Stimulated activated naive CD4-positive, alpha-beta T cell (primary cell): ENCODE results near the gene MSH2.

Source experiments
- DNase-seq, 6 experiments: peaks; one replicate each; lab custom pipeline; 2025; lab: John Stamatoyannopoulos, UW

The MSH2 gene

GRCh38 chr2:47508641-47509040 lies 105.7 kb downstream of the MSH2 start:
- DNase-seq: no peak

GRCh38 chr2:47509250-47509649 lies 106.3 kb downstream of the MSH2 start:
- no peak for DNase-seq

GRCh38 chr2:47509821-47510385 lies 106.9 kb downstream of the MSH2 start:
- DNase-seq: no peak

- no peak for DNase-seq
Observed at GRCh38 chr2:47510745-47511144, 107.8 kb downstream of the MSH2 start.

GRCh38 chr2:47512581-47513083 lies 109.7 kb downstream of the MSH2 start:
- DNase-seq: no peak

- no peak for DNase-seq
Observed at GRCh38 chr2:47513981-47514520, 111.1 kb downstream of the MSH2 start.

- DNase-seq: no peak
Observed at GRCh38 chr2:47516360-47517104, 113.6 kb downstream of the MSH2 start.

GRCh38 chr2:47518497-47519146 lies 115.7 kb downstream of the MSH2 start:
- no peak for DNase-seq

- DNase-seq: no peak
Observed at GRCh38 chr2:47519147-47519537, 116.2 kb downstream of the MSH2 start.

- no peak for DNase-seq
Observed at GRCh38 chr2:47519604-47520301, 116.8 kb downstream of the MSH2 start.

GRCh38 chr2:47520302-47520630 lies 117.3 kb downstream of the MSH2 start:
- no peak for DNase-seq

- DNase-seq: peak; percentile 33 to 78 (median 60)
Observed at GRCh38 chr2:47520825-47521665, 118.1 kb downstream of the MSH2 start.

GRCh38 chr2:47521666-47522285 lies 118.8 kb downstream of the MSH2 start:
- DNase-seq: no peak

- DNase-seq: no peak
Observed at GRCh38 chr2:47525167-47525566, 122.2 kb downstream of the MSH2 start.

- DNase-seq: no peak
Observed at GRCh38 chr2:47528455-47528854, 125.5 kb downstream of the MSH2 start.

- no peak for DNase-seq
Observed at GRCh38 chr2:47528874-47529273, 125.9 kb downstream of the MSH2 start.

- DNase-seq: no peak
Observed at GRCh38 chr2:47530105-47530760, 127.3 kb downstream of the MSH2 start.

- no peak for DNase-seq
Observed at GRCh38 chr2:47531378-47532042, 128.6 kb downstream of the MSH2 start.
